Hepatocyte (in vitro differentiated cells): Measurements from ENCODE around the gene SESN3. TPM values are rescaled to one million over a fixed set of nuclear protein-coding genes. Genes with fewer than 3 reads are reported as not detected.

Experiments used
- DNase-seq: peaks from one replicate; pipeline ENCODE4 v3.0.0-alpha.2; 2016; ENCODE audit warnings: low spot score
- H2AFZ ChIP-seq: fragments of 200-600 bp; sonication (generic); 2 replicates; pipeline ENCODE4 v1.6.0; 2016; ENCODE audit warnings: antibody characterized with exemption, mild to moderate bottlenecking
- H3K27ac ChIP-seq: fragments of 200-600 bp; sonication (generic); 2 replicates; pipeline ENCODE4 v1.5.1; 2016; ENCODE audit warnings: mild to moderate bottlenecking
- H3K27me3 ChIP-seq: fragments of 200-600 bp; sonication (generic); 2 replicates; pipeline ENCODE4 v1.6.1; 2016
- H3K36me3 ChIP-seq: fragments of 200-600 bp; sonication (generic); replicated peaks from 2 replicates; pipeline ENCODE4 v1.5.1; 2016; ENCODE audit warnings: low read depth; ENCODE audit not compliant: insufficient read depth
- H3K4me1 ChIP-seq: fragments of 200-600 bp; sonication (generic); 2 replicates; pipeline ENCODE4 v1.5.1; 2016; ENCODE audit warnings: mild to moderate bottlenecking, moderate library complexity; ENCODE audit not compliant: insufficient read depth
- H3K4me2 ChIP-seq: fragments of 200-600 bp; sonication (generic); 2 replicates; pipeline ENCODE4 v1.6.0; 2016
- H3K4me3 ChIP-seq: fragments of 200-600 bp; sonication (generic); 2 replicates; pipeline ENCODE4 v1.5.1; 2016; ENCODE audit warnings: mild to moderate bottlenecking
- H3K79me2 ChIP-seq: fragments of 200-600 bp; sonication (generic); 2 replicates; pipeline ENCODE4 v1.6.0; 2017; ENCODE audit warnings: mild to moderate bottlenecking
- H3K9me2 ChIP-seq: fragments of 200-600 bp; sonication (generic); replicated peaks from 2 replicates; pipeline ENCODE4 v1.6.0; 2017; ENCODE audit warnings: mild to moderate bottlenecking; ENCODE audit not compliant: insufficient read depth
- H3K9me3 ChIP-seq: fragments of 200-600 bp; sonication (generic); 2 replicates; pipeline ENCODE4 v1.5.1; 2016; ENCODE audit warnings: low read depth, mild to moderate bottlenecking
- H4K20me1 ChIP-seq: fragments of 200-600 bp; sonication (generic); 2 replicates; pipeline ENCODE4 v1.6.0; 2016; ENCODE audit warnings: mild to moderate bottlenecking; ENCODE audit not compliant: insufficient read depth, poor library complexity, severe bottlenecking
- EZH2 ChIP-seq: fragments of 200-600 bp; sonication (generic); IDR thresholded peaks from 2 replicates; pipeline ENCODE4 v1.6.1; 2016; ENCODE audit warnings: antibody characterized with exemption, mild to moderate bottlenecking, borderline replicate concordance
- EZH2phosphoT487 ChIP-seq: fragments of 200-600 bp; sonication (generic); IDR thresholded peaks from one replicate; pipeline ENCODE4 v1.6.1; 2018; ENCODE audit warnings: antibody characterized with exemption, mild to moderate bottlenecking, low read depth, moderate library complexity; ENCODE audit not compliant: unreplicated experiment, severe bottlenecking
- WGBS: methylation state at CpG from one replicate; pipeline ENCODE4 v1.1.6; 2016; ENCODE audit warnings: low lambda C conversion rate; ENCODE audit errors: missing lambda C conversion rate; 5-methylcytosine and 5-hydroxymethylcytosine counted together
- polyA plus RNA-seq: library from polyadenylated mRNA; unstranded; fragments of >200 nt; fragmentation: Nextera tagmentation; extraction: Ambion mirVana; gene quantifications from 2 replicates; pipeline ENCODE4 v1.2.1, GENCODE V29; 2016
- total RNA-seq: library from RNA; depleted of rRNA; stranded (reverse); fragments of >200 nt; gene quantifications from 2 replicates; pipeline ENCODE4 v1.2.3, GENCODE V29; 2014
- TF ChIP-seq, protein P1 (sequence below): fragments of 200-600 bp; sonication (generic); IDR thresholded peaks from 2 replicates; pipeline ENCODE4 v1.5.1; 2016; ENCODE audit warnings: antibody characterized with exemption, mild to moderate bottlenecking; ENCODE audit not compliant: poor library complexity

SESN3 gene
- total and polyA plus RNA-seq, 2 experiments from 2014 or later = 8.1 to 107 TPM

DNA sequence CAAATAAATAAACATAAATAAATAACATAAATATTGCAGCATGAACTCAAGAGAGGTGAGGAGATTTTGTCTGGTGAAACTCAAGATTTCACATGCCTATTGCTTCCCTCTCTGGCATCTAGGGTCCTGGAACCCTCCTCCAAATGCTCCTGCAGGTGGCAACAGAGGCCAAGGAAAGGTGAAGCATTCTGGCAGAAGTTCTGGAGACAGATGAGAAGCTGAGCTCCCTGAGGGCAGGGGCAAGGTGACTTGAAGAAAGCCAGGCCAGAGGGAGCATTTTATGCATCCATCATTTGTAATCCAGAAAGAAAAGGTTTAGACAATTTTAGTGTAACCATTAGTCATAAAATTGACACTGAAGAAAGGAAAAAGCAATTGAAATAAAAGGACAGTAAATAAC is 76.5 kb downstream of the SESN3 start:
- peak; percentile 71 for DNase-seq
- H3K4me1 ChIP-seq = peaks cover 19% of the 10 kb centered on the region
- TF ChIP-seq EZH2phosphoT487 = no peak
- TF ChIP-seq, protein P1, sequence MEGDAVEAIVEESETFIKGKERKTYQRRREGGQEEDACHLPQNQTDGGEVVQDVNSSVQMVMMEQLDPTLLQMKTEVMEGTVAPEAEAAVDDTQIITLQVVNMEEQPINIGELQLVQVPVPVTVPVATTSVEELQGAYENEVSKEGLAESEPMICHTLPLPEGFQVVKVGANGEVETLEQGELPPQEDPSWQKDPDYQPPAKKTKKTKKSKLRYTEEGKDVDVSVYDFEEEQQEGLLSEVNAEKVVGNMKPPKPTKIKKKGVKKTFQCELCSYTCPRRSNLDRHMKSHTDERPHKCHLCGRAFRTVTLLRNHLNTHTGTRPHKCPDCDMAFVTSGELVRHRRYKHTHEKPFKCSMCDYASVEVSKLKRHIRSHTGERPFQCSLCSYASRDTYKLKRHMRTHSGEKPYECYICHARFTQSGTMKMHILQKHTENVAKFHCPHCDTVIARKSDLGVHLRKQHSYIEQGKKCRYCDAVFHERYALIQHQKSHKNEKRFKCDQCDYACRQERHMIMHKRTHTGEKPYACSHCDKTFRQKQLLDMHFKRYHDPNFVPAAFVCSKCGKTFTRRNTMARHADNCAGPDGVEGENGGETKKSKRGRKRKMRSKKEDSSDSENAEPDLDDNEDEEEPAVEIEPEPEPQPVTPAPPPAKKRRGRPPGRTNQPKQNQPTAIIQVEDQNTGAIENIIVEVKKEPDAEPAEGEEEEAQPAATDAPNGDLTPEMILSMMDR = peak; percentile 72
- no peaks in the 10 kb centered on the region for H3K9me3 ChIP-seq
- H3K79me2 ChIP-seq = no peaks in the 10 kb centered on the region
- no peak overlapping the region for H3K27ac ChIP-seq
- no peaks in the 10 kb centered on the region for H4K20me1 ChIP-seq
- H3K36me3 ChIP-seq = no peaks in the 10 kb centered on the region
- no peak overlapping the region for H3K4me3 ChIP-seq
- no peak overlapping the region for H3K4me2 ChIP-seq
- H3K9me2 ChIP-seq = no peaks in the 10 kb centered on the region
- H2AFZ ChIP-seq = no peak overlapping the region
- H3K27me3 ChIP-seq = no peaks in the 10 kb centered on the region

DNA sequence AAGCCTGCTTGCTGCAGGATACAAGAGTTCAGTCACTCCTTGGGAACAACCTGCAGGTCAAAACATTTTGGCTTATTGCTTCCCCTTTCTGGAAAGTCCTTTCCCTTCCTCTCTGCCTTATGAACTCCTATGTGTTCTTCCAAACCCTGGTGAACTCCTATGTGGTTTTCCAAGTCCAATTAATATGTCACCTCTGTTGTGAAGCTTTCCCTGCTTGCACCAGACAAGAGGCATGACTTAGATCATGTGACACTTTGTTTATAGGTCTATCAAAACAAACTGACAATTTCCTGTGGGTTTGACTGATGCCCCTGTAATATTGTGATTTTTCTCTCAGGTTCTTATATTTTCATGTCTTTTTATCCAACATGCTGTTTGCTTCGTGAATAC is 77.2 kb downstream of the SESN3 start:
- Histone ChIP-seq H3K9me2 (no peaks in the 10 kb centered on the region), H3K27ac (no peak overlapping the region), H3K4me3 (no peak overlapping the region), H2AFZ (no peak overlapping the region), H3K27me3 (no peaks in the 10 kb centered on the region), H3K4me2 (no peak overlapping the region), H4K20me1 (no peaks in the 10 kb centered on the region), H3K4me1 (peaks cover 21% of the 10 kb centered on the region), H3K79me2 (no peaks in the 10 kb centered on the region), H3K36me3 (no peaks in the 10 kb centered on the region), H3K9me3 (no peaks in the 10 kb centered on the region)
- 90% methylated on average over 1 of the region's 1 CpG for WGBS
- TF ChIP-seq EZH2 (no peak), EZH2phosphoT487 (no peak)
- TF ChIP-seq, protein P1 = no peak
- DNase-seq = no peak

DNA sequence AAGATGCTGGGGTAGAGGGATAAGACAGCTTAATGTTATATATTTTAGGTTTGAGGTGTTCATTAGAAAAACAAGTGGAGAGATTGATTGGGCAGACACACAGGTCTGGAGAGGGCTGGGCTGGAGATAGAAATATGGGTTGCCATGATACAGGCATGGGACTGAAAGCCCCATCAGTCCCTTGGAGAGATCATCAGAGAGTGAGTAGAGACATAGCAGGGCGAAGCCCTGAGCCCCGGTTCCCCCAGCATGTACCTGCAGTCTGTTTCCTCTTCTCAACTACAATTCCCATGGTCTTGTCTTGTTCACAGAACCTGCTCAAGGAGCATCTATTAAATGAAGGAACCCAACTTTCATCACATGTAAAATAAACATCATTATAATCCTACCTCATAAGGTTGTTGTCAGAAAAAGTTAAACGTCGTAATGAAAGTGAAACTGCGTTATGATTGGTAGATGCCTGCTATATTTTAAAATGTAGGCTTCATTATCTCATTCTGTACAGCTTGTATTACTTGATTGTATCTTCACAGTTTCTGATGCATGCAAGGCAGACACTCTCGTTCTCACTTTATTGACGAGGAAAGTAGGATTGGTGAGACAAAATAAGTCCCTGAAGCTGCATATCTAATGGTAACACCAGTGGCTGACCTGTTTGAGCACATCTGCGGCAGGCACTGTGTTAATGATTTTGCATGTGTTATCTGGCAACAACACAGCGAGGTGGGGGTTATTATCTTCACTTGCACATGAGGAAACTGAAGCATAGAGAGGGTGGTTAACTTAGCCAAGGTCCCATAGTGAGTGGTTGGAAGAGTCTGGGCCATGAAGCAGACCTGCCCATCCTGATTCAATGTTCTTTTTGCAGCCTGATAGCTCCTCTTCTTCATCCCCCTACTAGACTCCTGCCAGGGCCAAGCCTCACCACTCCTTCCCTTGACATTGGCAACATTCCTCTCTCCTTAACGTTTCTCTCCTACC is 77.8 kb downstream of the SESN3 start:
- Histone ChIP-seq H2AFZ (no peak overlapping the region), H3K4me2 (no peak overlapping the region), H4K20me1 (no peaks in the 10 kb centered on the region), H3K79me2 (no peaks in the 10 kb centered on the region), H3K9me2 (no peaks in the 10 kb centered on the region), H3K9me3 (no peaks in the 10 kb centered on the region), H3K4me1 (peaks cover 23% of the 10 kb centered on the region), H3K4me3 (no peak overlapping the region), H3K27ac (no peak overlapping the region), H3K27me3 (no peaks in the 10 kb centered on the region), H3K36me3 (no peaks in the 10 kb centered on the region)
- 82% methylated on average over 10 of the region's 10 CpGs for WGBS
- TF ChIP-seq EZH2 (no peak), EZH2phosphoT487 (no peak)
- TF ChIP-seq, protein P1 = no peak
- no peak for DNase-seq
